HepG2 (cell line): ENCODE results near the gene ACER3. TPM values are rescaled to one million over a fixed set of nuclear protein-coding genes. Genes with fewer than 3 reads are reported as not detected.

Experiments
- ATAC-seq: fragments of 200-7000 bp; cut with Tn5 transposase; 3 replicates; pipeline ENCODE4 v1.9.1; 2020; ENCODE audit warnings: mild to moderate bottlenecking, moderate library complexity
- BruUV-seq: library from RNA; stranded (reverse); fragments of 400-500 nt; replicated peaks from 2 replicates; lab custom pipeline; 2021; lab: Mats Ljungman, UMichigan
- CTCF ChIA-PET: fragments of 300-600 bp; formaldehyde crosslinking; extraction: SDS; loops from one replicate; lab custom pipeline; 2021; ENCODE audit warnings: low total read pairs, inconsistent platforms, low intra/inter-chr PET ratio; lab: Yijun Ruan, JAX
- POLR2A ChIA-PET: fragments of 350-600 bp; sonication (Branson Sonifier 250); formaldehyde crosslinking; loops from one replicate; lab custom pipeline; 2020; ENCODE audit warnings: antibody characterized with exemption, inconsistent platforms; lab: Yijun Ruan, JAX
- DNase-seq: peaks from one replicate; pipeline ENCODE4 v3.0.0-alpha.2; 2015; ENCODE audit warnings: low spot score
- FAIRE-seq: peaks from 3 replicates; lab custom pipeline; 2011; peaks lifted over from hg19 to GRCh38; lab: Jason Lieb, UNC
- H2AFZ ChIP-seq: one replicate; pipeline ENCODE4 v1.6.1; 2011; ENCODE audit warnings: low read length, inconsistent platforms
- H3K27ac ChIP-seq: fragments of 300-600 bp; 3 replicates; pipeline ENCODE4 v1.8.0; 2011; ENCODE audit warnings: mixed run types, mild to moderate bottlenecking, mixed read lengths, low read length, inconsistent platforms; ENCODE audit not compliant: insufficient read depth; ENCODE audit errors: extremely low read length
- H3K27me3 ChIP-seq, 2 experiments: fragments of 200-600 bp in 1 of 2; 2 replicates in 1 of 2; 3 replicates in 1 of 2; pipeline versions ENCODE4 v1.6.0 to v1.8.0; 2011; ENCODE audit warnings: low read length in 2 of 2, mild to moderate bottlenecking in 2 of 2, moderate library complexity in 2 of 2, inconsistent platforms in 1 of 2; ENCODE audit not compliant: insufficient read depth in 2 of 2, control insufficient read depth in 1 of 2
- H3K36me3 ChIP-seq, 2 experiments: fragments of 200-600 bp in 1 of 2; replicated peaks in 1 of 2; 2 replicates in 1 of 2; 3 replicates in 1 of 2; pipeline versions ENCODE4 v1.5.1 to v1.8.0; 2011; ENCODE audit warnings: low read length in 2 of 2, inconsistent platforms in 1 of 2; ENCODE audit not compliant: insufficient read depth in 2 of 2, control insufficient read depth in 1 of 2
- H3K4me1 ChIP-seq: 2 replicates; pipeline ENCODE4 v1.5.1; 2012; ENCODE audit warnings: low read length, inconsistent platforms; ENCODE audit not compliant: insufficient read depth
- H3K4me2 ChIP-seq: 2 replicates; pipeline ENCODE4 v1.6.0; 2011; ENCODE audit warnings: low read depth, low read length, inconsistent platforms
- H3K4me3 ChIP-seq, 3 experiments: fragments of 200-600 bp in 1 of 3; sonication (generic), shearing (Covaris generic) in 1 of 3; replicated peaks in 1 of 3; 2 replicates each; pipeline ENCODE4 v1.5.1; 2011 to 2016; ENCODE audit warnings: low read length in 3 of 3, inconsistent platforms in 2 of 3, low read depth in 2 of 3, mild to moderate bottlenecking in 2 of 3, control low read depth in 1 of 3, mixed read lengths in 1 of 3; ENCODE audit not compliant: insufficient read depth in 1 of 3
- H3K79me2 ChIP-seq: one replicate; pipeline ENCODE4 v1.6.1; 2011; ENCODE audit warnings: low read length, inconsistent platforms; ENCODE audit not compliant: insufficient read depth
- H3K9ac ChIP-seq: 2 replicates; pipeline ENCODE4 v1.6.0; 2011; ENCODE audit warnings: mild to moderate bottlenecking, low read depth, low read length, inconsistent platforms; ENCODE audit not compliant: insufficient read depth
- H3K9me3 ChIP-seq: 2 replicates; pipeline ENCODE4 v1.5.1; 2012; ENCODE audit warnings: mild to moderate bottlenecking, low read length
- H4K20me1 ChIP-seq: 2 replicates; pipeline ENCODE4 v1.6.0; 2011; ENCODE audit warnings: inconsistent platforms, mild to moderate bottlenecking, low read length, moderate library complexity; ENCODE audit not compliant: insufficient read depth
- BATF2 ChIP-seq: sonication (generic); formaldehyde crosslinking; IDR thresholded peaks from 2 replicates; pipeline ENCODE4 v1.8.0; 2022; ENCODE audit warnings: mild to moderate bottlenecking, missing genetic modification reagents, moderate library complexity
- CCDC6 ChIP-seq: sonication (generic); formaldehyde crosslinking; IDR thresholded peaks from 2 replicates; pipeline ENCODE4 v1.8.1; 2022; ENCODE audit warnings: mild to moderate bottlenecking, missing genetic modification reagents, moderate library complexity
- FOXC1 ChIP-seq: sonication (generic); formaldehyde crosslinking; IDR thresholded peaks from 2 replicates; pipeline ENCODE4 v1.8.0; 2022; ENCODE audit warnings: mild to moderate bottlenecking, missing genetic modification reagents, borderline replicate concordance
- GATAD1 ChIP-seq: IDR thresholded peaks from 2 replicates; pipeline ENCODE4 v1.6.1; 2016; ENCODE audit warnings: missing genetic modification reagents, missing compliant biosample characterization
- GATAD2A ChIP-seq: IDR thresholded peaks from 2 replicates; pipeline ENCODE4 v1.6.1; 2016
- HMG20B ChIP-seq: conservative IDR thresholded peaks from 2 replicates; pipeline ENCODE4 v1.6.1; 2016; ENCODE audit warnings: missing genetic modification reagents, missing compliant biosample characterization
- IRF2 ChIP-seq: IDR thresholded peaks from 2 replicates; pipeline ENCODE4 v1.6.1; 2018; ENCODE audit warnings: missing genetic modification reagents, missing compliant biosample characterization
- KDM4B ChIP-seq: sonication (generic); formaldehyde crosslinking; IDR thresholded peaks from 2 replicates; pipeline ENCODE4 v1.4.0; 2020; ENCODE audit warnings: missing genetic modification reagents
- NR2C2 ChIP-seq: sonication (generic); formaldehyde crosslinking; IDR thresholded peaks from 2 replicates; pipeline ENCODE4 v1.4.0; 2020; ENCODE audit warnings: missing genetic modification reagents, mild to moderate bottlenecking, moderate library complexity, borderline replicate concordance
- NR2F1 ChIP-seq, 2 experiments: fragments of 450-650 bp in 1 of 2; formaldehyde crosslinking in 1 of 2; IDR thresholded peaks; 2 replicates each; pipeline versions ENCODE4 v1.5.0 to v1.6.1; 2016 to 2020; ENCODE audit warnings: mild to moderate bottlenecking in 1 of 2, missing compliant biosample characterization in 1 of 2, missing genetic modification reagents in 1 of 2, moderate library complexity in 1 of 2
- RFX5 ChIP-seq: IDR thresholded peaks from 2 replicates; pipeline ENCODE4 v1.6.1; 2011; ENCODE audit warnings: low read depth, low read length, improper control_type of control experiment
- ZFP36L1 ChIP-seq: sonication (generic); formaldehyde crosslinking; IDR thresholded peaks from 2 replicates; pipeline ENCODE4 v1.8.0; 2022; ENCODE audit warnings: mild to moderate bottlenecking, missing genetic modification reagents, moderate library complexity
- ZNF160 ChIP-seq: sonication (generic); formaldehyde crosslinking; IDR thresholded peaks from 2 replicates; pipeline ENCODE4 v1.8.0; 2022; ENCODE audit warnings: mild to moderate bottlenecking, inconsistent platforms, missing genetic modification reagents
- ZNF629 ChIP-seq: sonication (generic); formaldehyde crosslinking; conservative IDR thresholded peaks from 2 replicates; pipeline ENCODE4 v1.5.0; 2020; ENCODE audit warnings: missing genetic modification reagents
- ZNF891 ChIP-seq: sonication (generic); formaldehyde crosslinking; IDR thresholded peaks from 2 replicates; pipeline ENCODE4 v1.5.0; 2020; ENCODE audit warnings: mild to moderate bottlenecking, missing genetic modification reagents
- WGBS: methylation state at CpG from one replicate; pipeline ENCODE4 v1.1.6; 2017; ENCODE audit warnings: low lambda C conversion rate; 5-methylcytosine and 5-hydroxymethylcytosine counted together
- in situ Hi-C: cut with HindIII; loops from 2 replicates; pipeline ENCODE4 v1.10.0; 2017; ENCODE audit warnings: low pct_unique_long_range_greater_than_20kb; ENCODE audit not compliant: extremely low pct_ligation_motif_present
- intact Hi-C: fragments of 100-400 bp; cut with micrococcal nuclease; formaldehyde crosslinking; loops from one replicate; pipeline ENCODE4 v1.10.0; 2022; ENCODE audit not compliant: unreplicated experiment
- polyA plus RNA-seq, 8 experiments: library from polyadenylated mRNA; depleted of rRNA in 3 of 8; stranded (reverse) in 7 of 8; unstranded in 1 of 8; fragments of >200 nt; fragmentation: Illumina TruSeq in 4 of 8; extraction: Trizol in 4 of 8; gene quantifications; 2 replicates each; pipeline versions ENCODE4 v1.2.1 to v1.2.3, GENCODE V29; 2011 to 2016; ENCODE audit warnings: low read depth in 4 of 8, missing spikeins in 1 of 8, mixed read lengths in 1 of 8; ENCODE audit not compliant: insufficient read depth in 1 of 8
- total RNA-seq, 5 experiments: library from RNA; depleted of rRNA; stranded (reverse); fragments of >200 nt; fragmentation: Illumina TruSeq; extraction: Trizol; gene quantifications; 2 replicates each; pipeline ENCODE4 v1.2.3, GENCODE V29; 2016; ENCODE audit warnings: low read depth in 1 of 5
- TF ChIP-seq, protein P1 (sequence below): sonication (generic); formaldehyde crosslinking; IDR thresholded peaks from 2 replicates; pipeline ENCODE4 v1.4.0; 2020; ENCODE audit warnings: missing genetic modification reagents
- TF ChIP-seq, protein P2 (sequence below): sonication (generic); formaldehyde crosslinking; IDR thresholded peaks from 2 replicates; pipeline ENCODE4 v1.8.0; 2022; ENCODE audit warnings: mild to moderate bottlenecking, missing genetic modification reagents; ENCODE audit not compliant: insufficient replicate concordance

Gene ACER3
- total and polyA plus RNA-seq, 2 of the 13 experiments (the other 11 are each of a cell fraction or from before 2014, with no cell fraction given): 6.0 to 9.8 TPM

DNA sequence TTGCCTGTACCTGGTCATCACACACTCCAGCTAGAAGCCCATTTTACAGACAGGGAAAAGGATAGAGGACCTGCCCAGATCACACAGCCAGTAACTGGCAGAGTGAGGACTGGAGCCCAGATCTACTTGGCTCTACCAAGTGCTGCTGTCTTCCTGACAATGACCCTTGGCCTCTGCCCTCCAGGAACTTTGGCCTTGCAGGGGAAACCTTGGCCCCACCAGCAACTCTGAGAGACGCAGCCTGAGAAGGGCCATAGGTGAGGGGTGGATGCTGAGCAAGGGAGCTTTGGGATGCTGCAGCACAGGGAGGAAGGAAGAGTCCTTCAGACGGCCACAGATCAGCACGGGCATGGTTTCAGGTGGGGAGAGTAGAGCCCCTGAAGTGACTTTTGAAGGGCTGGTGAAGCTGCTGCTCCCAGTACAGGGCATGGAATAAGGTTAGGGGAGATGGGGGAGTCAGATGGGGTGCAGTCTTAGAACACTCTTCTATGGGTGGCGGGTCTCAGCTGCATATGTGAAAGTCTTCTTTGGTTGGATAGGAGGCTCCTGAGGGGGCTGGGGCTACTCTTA is 204.0 kb downstream of the ACER3 start:
- ChIA-PET POLR2A (interaction anchor here (1.3 to 3.6 kb wide), 2 partner anchors 22 to 30 kb away, joined by 4 to 16 read pairs; no protein-coding TSS in a partner anchor), CTCF (no interaction called here)
- no peak overlapping the region for H3K4me3 ChIP-seq
- peaks cover 6% of the 10 kb centered on the region for H3K9me3 ChIP-seq
- no peak overlapping the region for H3K27ac ChIP-seq
- FAIRE-seq: no peak
- no peak for DNase-seq
- no peak overlapping the region for H2AFZ ChIP-seq
- TF ChIP-seq NR2F1 (CRISPR knock-in tag; IDR thresholded peaks at IDR 0.05) (peak in 1 of 2 experiments; percentile 20; a peak in 1 of 4 replicates), ZNF629 (0 out of 2 replicates have a peak, but pooled peaks have one; percentile 28), ZNF160 (no peak), NR2C2 (CRISPR knock-in tag) (peak; percentile 74), GATAD1 (no peak), KDM4B (CRISPR knock-in tag) (no peak)
- TF ChIP-seq, protein P1, sequence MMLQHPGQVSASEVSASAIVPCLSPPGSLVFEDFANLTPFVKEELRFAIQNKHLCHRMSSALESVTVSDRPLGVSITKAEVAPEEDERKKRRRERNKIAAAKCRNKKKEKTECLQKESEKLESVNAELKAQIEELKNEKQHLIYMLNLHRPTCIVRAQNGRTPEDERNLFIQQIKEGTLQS (CRISPR knock-in tag): no peak
- intact Hi-C loops: no loop called here
- no peaks in the 10 kb centered on the region for H3K79me2 ChIP-seq
- no peaks in the 10 kb centered on the region for H3K36me3 ChIP-seq
- 8% methylated on average over 4 of the region's 4 CpGs for WGBS
- in situ Hi-C loops: no loop called here
- BruUV-seq: no TSS peak
- peaks cover 14 to 43% of the 10 kb centered on the region in 2 experiments; a peak in 4 of 5 replicates for H3K27me3 ChIP-seq
- no peak for ATAC-seq
- H3K4me1 ChIP-seq: peaks cover 51% of the 10 kb centered on the region
- no peak overlapping the region for H3K9ac ChIP-seq
- H3K4me2 ChIP-seq: peak overlapping the region; percentile 24; the same call in 1 of the 2 replicates
- 0 out of 2 replicates have a peak, but pooled peaks cover 4% of the 10 kb centered on the region for H4K20me1 ChIP-seq

DNA sequence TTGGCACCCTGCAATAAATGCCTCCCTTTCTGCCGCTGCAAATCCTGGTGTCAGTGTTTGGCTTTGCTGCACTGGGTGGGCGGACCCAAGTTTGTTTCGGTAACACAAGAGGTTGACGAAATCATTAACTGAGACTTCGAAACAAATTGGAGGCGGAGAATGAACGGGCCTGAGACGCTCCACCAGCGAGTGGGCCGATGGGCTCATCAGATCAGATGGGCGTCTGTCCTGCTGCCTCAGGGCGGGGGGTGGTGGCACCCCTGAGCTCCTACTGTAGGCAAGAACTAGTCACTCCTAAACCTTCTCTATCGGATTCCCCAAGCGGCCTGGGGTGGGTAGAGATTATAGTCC is 205.1 kb downstream of the ACER3 start:
- Histone ChIP-seq H2AFZ (no peak overlapping the region), H4K20me1 (0 out of 2 replicates have a peak, but pooled peaks cover 4% of the 10 kb centered on the region), H3K27me3 (peaks cover 19 to 54% of the 10 kb centered on the region in 2 experiments), H3K4me3 (peak overlapping the region; percentile 52 to 74 (median 66)), H3K4me1 (peaks cover 43% of the 10 kb centered on the region), H3K9ac (peak overlapping the region; percentile 58), H3K27ac (no peak overlapping the region), H3K79me2 (no peaks in the 10 kb centered on the region), H3K9me3 (peaks cover 6% of the 10 kb centered on the region), H3K36me3 (no peaks in the 10 kb centered on the region), H3K4me2 (peak overlapping the region; percentile 98)
- WGBS: 0% methylated on average over 10 of the region's 14 CpGs
- ChIA-PET POLR2A (interaction anchor here (1.3 to 3.6 kb wide), 3 partner anchors 21 to 29 kb away, joined by 4 to 16 read pairs (median 9); no protein-coding TSS in a partner anchor), CTCF (interaction anchor here (1.4 kb wide), 1 partner anchor 26 kb away, joined by 4 read pairs; no protein-coding TSS in a partner anchor)
- ATAC-seq (peak; percentile 4; the same call in 2 of the 3 replicates), DNase-seq (no peak), FAIRE-seq (no peak)
- BruUV-seq: no TSS peak
- intact Hi-C loops (loop anchor here (1.0 kb wide), 1 partner anchor 25 kb away; no protein-coding TSS in a partner anchor), in situ Hi-C loops (no loop called here)
- TF ChIP-seq ZFP36L1 (CRISPR knock-in tag) (no peak), FOXC1 (CRISPR knock-in tag) (no peak), GATAD2A (peak; percentile 25; the same call in 1 of the 2 replicates), CCDC6 (CRISPR knock-in tag) (0 out of 2 replicates have a peak, but pooled peaks have one; percentile 1), BATF2 (no peak), IRF2 (CRISPR knock-in tag) (no peak), RFX5 (no peak), ZNF891 (CRISPR knock-in tag) (no peak), HMG20B (CRISPR knock-in tag) (no peak)
- TF ChIP-seq, protein P2, sequence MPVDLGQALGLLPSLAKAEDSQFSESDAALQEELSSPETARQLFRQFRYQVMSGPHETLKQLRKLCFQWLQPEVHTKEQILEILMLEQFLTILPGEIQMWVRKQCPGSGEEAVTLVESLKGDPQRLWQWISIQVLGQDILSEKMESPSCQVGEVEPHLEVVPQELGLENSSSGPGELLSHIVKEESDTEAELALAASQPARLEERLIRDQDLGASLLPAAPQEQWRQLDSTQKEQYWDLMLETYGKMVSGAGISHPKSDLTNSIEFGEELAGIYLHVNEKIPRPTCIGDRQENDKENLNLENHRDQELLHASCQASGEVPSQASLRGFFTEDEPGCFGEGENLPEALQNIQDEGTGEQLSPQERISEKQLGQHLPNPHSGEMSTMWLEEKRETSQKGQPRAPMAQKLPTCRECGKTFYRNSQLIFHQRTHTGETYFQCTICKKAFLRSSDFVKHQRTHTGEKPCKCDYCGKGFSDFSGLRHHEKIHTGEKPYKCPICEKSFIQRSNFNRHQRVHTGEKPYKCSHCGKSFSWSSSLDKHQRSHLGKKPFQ (CRISPR knock-in tag): no peak
